AG10803 (cell line): Measurements from ENCODE around the gene UNC13A.

Experiments used
- DNase-seq: peaks from one replicate; pipeline ENCODE4 v3.0.0; 2010; ENCODE audit warnings: low read depth
- H3K4me3 ChIP-seq: 2 replicates; pipeline ENCODE4 v1.5.1; 2011; ENCODE audit warnings: mild to moderate bottlenecking, low read length, control low read depth
- CTCF ChIP-seq: conservative IDR thresholded peaks from 2 replicates; pipeline ENCODE4 v1.5.1; 2011; ENCODE audit warnings: mild to moderate bottlenecking, low read length, control low read depth, inconsistent platforms

The UNC13A gene

GRCh38 chr19:17647071-17648020, 40.8 kb downstream of the UNC13A start:
- no peak for TF ChIP-seq CTCF
- H3K4me3 ChIP-seq: no peak overlapping the region
- no peak for DNase-seq

GRCh38 chr19:17646441-17646840, 41.7 kb downstream of the UNC13A start:
- no peak for TF ChIP-seq CTCF

GRCh38 chr19:17645339-17645963, 42.7 kb downstream of the UNC13A start:
- no peak for DNase-seq
- no peak for TF ChIP-seq CTCF
- no peak overlapping the region for H3K4me3 ChIP-seq

More at GRCh38 chr19:17646441-17646840, 41.7 kb downstream of the UNC13A start:
- DNase-seq: no peak
- H3K4me3 ChIP-seq: no peak overlapping the region

- H3K4me3 ChIP-seq: no peak overlapping the region
- TF ChIP-seq CTCF: no peak
- DNase-seq: no peak
Measured at GRCh38 chr19:17642656-17643055, 45.5 kb downstream of the UNC13A start.

- no peak for DNase-seq
- no peak overlapping the region for H3K4me3 ChIP-seq
- TF ChIP-seq CTCF: no peak
Measured at GRCh38 chr19:17641846-17642245, 46.3 kb downstream of the UNC13A start.

GRCh38 chr19:17641181-17641580, 47.0 kb downstream of the UNC13A start:
- H3K4me3 ChIP-seq: no peak overlapping the region
- DNase-seq: no peak
- TF ChIP-seq CTCF: no peak

GRCh38 chr19:17633700-17634099, 54.5 kb downstream of the UNC13A start:
- no peak for DNase-seq
- TF ChIP-seq CTCF: no peak
- H3K4me3 ChIP-seq: no peak overlapping the region
